GM23248 (cell line): ENCODE data around the gene C2orf42. TPM values are rescaled to one million over a fixed set of nuclear protein-coding genes. Genes with fewer than 3 reads are reported as not detected.
"Not testable (repeated sequence)": the region's sequence is repeated elsewhere in the genome, so short reads cannot be mapped to it uniquely, and the experiment has no call there.

Source experiments
- DNase-seq: peaks from one replicate; pipeline ENCODE4 v3.0.0-alpha.2; 2015
- H2AFZ ChIP-seq: fragments of 200-600 bp; sonication (generic); 2 replicates; pipeline ENCODE4 v1.6.1; 2016; ENCODE audit warnings: antibody characterized with exemption
- H3F3A ChIP-seq: fragments of 200-600 bp; sonication (generic); 2 replicates; pipeline ENCODE4 v1.6.1; 2016; ENCODE audit warnings: mild to moderate bottlenecking, antibody characterized with exemption, mixed run types; ENCODE audit not compliant: insufficient read depth
- H3K27ac ChIP-seq: fragments of 200-600 bp; sonication (generic); 2 replicates; pipeline ENCODE4 v1.5.1; 2016; ENCODE audit warnings: mild to moderate bottlenecking
- H3K27me3 ChIP-seq: fragments of 200-600 bp; sonication (generic); replicated peaks from 2 replicates; pipeline ENCODE4 v1.6.1; 2016; ENCODE audit warnings: mild to moderate bottlenecking; ENCODE audit not compliant: insufficient read depth
- H3K36me3 ChIP-seq: fragments of 200-600 bp; sonication (generic); 2 replicates; pipeline ENCODE4 v1.6.1; 2016; ENCODE audit warnings: low read depth, mild to moderate bottlenecking
- H3K4me1 ChIP-seq: fragments of 200-600 bp; sonication (generic); 2 replicates; pipeline ENCODE4 v1.6.1; 2016; ENCODE audit warnings: mild to moderate bottlenecking; ENCODE audit not compliant: insufficient read depth
- H3K4me2 ChIP-seq: fragments of 200-600 bp; sonication (generic); one replicate; pipeline ENCODE4 v1.6.1; 2016; ENCODE audit warnings: mild to moderate bottlenecking; ENCODE audit not compliant: unreplicated experiment
- H3K4me3 ChIP-seq: fragments of 200-600 bp; sonication (generic); 2 replicates; pipeline ENCODE4 v1.5.1; 2016; ENCODE audit warnings: mild to moderate bottlenecking
- H3K79me2 ChIP-seq: fragments of 200-600 bp; sonication (generic); 2 replicates; pipeline ENCODE4 v1.6.1; 2016; ENCODE audit warnings: mild to moderate bottlenecking; ENCODE audit not compliant: insufficient read depth
- H3K9ac ChIP-seq: fragments of 200-600 bp; sonication (generic); 2 replicates; pipeline ENCODE4 v1.6.1; 2016; ENCODE audit warnings: mild to moderate bottlenecking
- H3K9me2 ChIP-seq: fragments of 200-600 bp; sonication (generic); 2 replicates; pipeline ENCODE4 v1.6.1; 2016; ENCODE audit warnings: mixed run types, mild to moderate bottlenecking, moderate library complexity; ENCODE audit not compliant: insufficient read depth
- H3K9me3 ChIP-seq: fragments of 200-600 bp; sonication (generic); one replicate; pipeline ENCODE4 v1.6.1; 2017; ENCODE audit warnings: low read depth
- H4K20me1 ChIP-seq: fragments of 200-600 bp; sonication (generic); 2 replicates; pipeline ENCODE4 v1.6.0; 2016; ENCODE audit not compliant: insufficient read depth
- EZH2 ChIP-seq: fragments of 200-600 bp; sonication (generic); IDR thresholded peaks from 2 replicates; pipeline ENCODE4 v1.6.1; 2018; ENCODE audit warnings: antibody characterized with exemption, mild to moderate bottlenecking; ENCODE audit not compliant: insufficient read depth, poor library complexity, severe bottlenecking
- EZH2phosphoT487 ChIP-seq: fragments of 200-600 bp; sonication (generic); IDR thresholded peaks from 2 replicates; pipeline ENCODE4 v1.6.1; 2018; ENCODE audit warnings: antibody characterized with exemption, moderate library complexity, mild to moderate bottlenecking, low read depth; ENCODE audit not compliant: insufficient read depth
- WGBS, 2 experiments: methylation state at CpG; one replicate each; pipeline ENCODE4 v1.1.6; 2015 to 2017; ENCODE audit warnings: low lambda C conversion rate in 2 of 2, low coverage in 1 of 2; ENCODE audit errors: missing lambda C conversion rate in 2 of 2; 5-methylcytosine and 5-hydroxymethylcytosine counted together
- in situ Hi-C: fragments of 300-500 bp; cut with MboI; formaldehyde crosslinking; loops from 2 replicates; pipeline ENCODE4 v1.15.0; 2020
- polyA plus RNA-seq: library from polyadenylated mRNA; unstranded; fragments of >200 nt; fragmentation: Nextera tagmentation; extraction: Ambion mirVana; gene quantifications from 2 replicates; pipeline ENCODE4 v1.2.1, GENCODE V29; 2016
- total RNA-seq: library from RNA; depleted of rRNA; stranded (reverse); fragments of >200 nt; shearing (Covaris generic); gene quantifications from 2 replicates; pipeline ENCODE4 v1.2.3, GENCODE V29; 2014

C2orf42 gene
- total and polyA plus RNA-seq, 2 experiments from 2014 or later = 15.7 to 23.2 TPM

DNA sequence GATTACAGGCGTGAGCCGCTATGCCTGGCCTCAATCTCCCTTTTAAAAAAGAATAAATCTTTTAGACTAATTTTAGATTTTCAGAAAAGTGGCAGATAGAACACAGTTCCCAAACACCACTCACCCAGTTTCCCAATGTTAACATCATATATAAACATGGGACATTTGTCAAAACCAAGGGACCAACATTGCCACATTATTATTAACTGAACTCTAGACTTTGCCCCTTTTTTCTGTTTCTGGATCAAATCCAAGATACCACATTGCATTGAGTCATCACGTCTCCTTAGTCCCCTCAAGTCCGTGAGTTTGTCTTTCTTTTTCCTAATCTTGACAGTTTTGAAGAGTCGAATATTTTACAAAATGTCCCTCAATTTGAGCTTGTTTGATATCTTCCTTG lies 2.4 kb downstream of the C2orf42 start:
- no peaks in the 10 kb centered on the region for H3K9me3 ChIP-seq
- no peak overlapping the region for H3K27ac ChIP-seq
- H3F3A ChIP-seq = peaks cover 14% of the 10 kb centered on the region; the same call in 1 of the 2 replicates
- no peak for DNase-seq
- no peaks in the 10 kb centered on the region for H3K27me3 ChIP-seq
- no peak for TF ChIP-seq EZH2
- no peak for TF ChIP-seq EZH2phosphoT487
- H2AFZ ChIP-seq = no peak overlapping the region
- H3K9me2 ChIP-seq = no peaks in the 10 kb centered on the region
- H3K9ac ChIP-seq = no peak overlapping the region
- no peaks in the 10 kb centered on the region for H4K20me1 ChIP-seq
- peaks cover 3% of the 10 kb centered on the region; the same call in 1 of the 2 replicates for H3K4me1 ChIP-seq
- no peak overlapping the region for H3K4me3 ChIP-seq
- 87 to 88% methylated on average over 5 of the region's 5 CpGs for WGBS, 2 experiments
- no peak overlapping the region for H3K4me2 ChIP-seq
- no peaks in the 10 kb centered on the region for H3K36me3 ChIP-seq
- in situ Hi-C loops = no loop called here
- peaks cover 31% of the 10 kb centered on the region for H3K79me2 ChIP-seq

DNA sequence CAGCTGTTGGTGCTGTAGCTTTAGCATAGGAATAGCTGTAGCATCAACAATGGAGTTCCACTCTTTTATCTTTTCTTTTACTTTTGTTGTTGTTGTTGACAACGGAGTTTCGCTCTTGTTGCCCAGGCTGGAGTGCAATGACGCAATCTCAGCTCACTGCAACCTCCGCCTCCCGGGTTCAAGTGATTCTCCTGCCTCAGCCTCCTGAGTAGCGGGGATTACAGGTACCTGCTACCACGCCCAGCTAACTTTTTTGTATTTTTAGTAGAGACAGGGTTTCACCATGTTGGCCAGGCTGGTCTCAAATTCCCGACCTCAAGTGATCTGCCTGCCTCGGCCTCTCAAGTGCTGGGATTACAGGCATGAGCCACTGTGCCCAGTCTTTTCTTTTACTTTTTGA lies 3.6 kb downstream of the C2orf42 start:
- H3K79me2 ChIP-seq = peaks cover 31% of the 10 kb centered on the region
- H3K36me3 ChIP-seq, H3K4me1 ChIP-seq, H4K20me1 ChIP-seq, H3K27me3 ChIP-seq, H3K9me2 ChIP-seq, H3K4me2 ChIP-seq, H3K27ac ChIP-seq, H3K9ac ChIP-seq, H2AFZ ChIP-seq, H3K9me3 ChIP-seq, H3K4me3 ChIP-seq, DNase-seq, in situ Hi-C loops: not testable (repeated sequence)
- peaks cover 14% of the 10 kb centered on the region; the same call in 1 of the 2 replicates for H3F3A ChIP-seq
- 86 to 90% methylated on average over 9 of the region's 9 CpGs for WGBS, 2 experiments

DNA sequence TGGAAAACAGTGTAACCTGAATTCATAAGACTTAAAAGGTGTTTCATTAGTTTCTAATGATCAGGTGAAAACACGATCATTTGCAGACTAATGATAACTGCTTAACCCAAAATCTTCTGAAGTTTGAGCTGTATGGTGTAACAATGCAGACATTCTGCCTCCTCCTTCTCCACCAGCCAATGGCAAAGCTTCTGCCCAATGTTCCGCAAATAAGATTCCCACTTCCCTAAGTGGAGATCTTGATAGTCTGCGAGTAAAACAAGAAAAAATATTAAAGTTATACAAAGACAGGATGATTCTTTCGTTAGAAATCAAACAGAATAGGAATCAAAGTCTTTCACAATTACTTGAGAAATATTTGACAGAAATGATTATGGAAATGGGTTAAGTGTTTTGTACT lies 8.1 kb downstream of the C2orf42 start:
- Histone ChIP-seq H3K9ac (no peak overlapping the region), H3K4me3 (no peak overlapping the region), H3K27ac (no peak overlapping the region), H3K36me3 (peaks cover 9% of the 10 kb centered on the region; the same call in 1 of the 2 replicates), H3F3A (peaks cover 6% of the 10 kb centered on the region), H3K27me3 (no peaks in the 10 kb centered on the region), H3K4me2 (no peak overlapping the region), H3K79me2 (peaks cover 8% of the 10 kb centered on the region), H3K9me3 (no peaks in the 10 kb centered on the region), H3K9me2 (no peaks in the 10 kb centered on the region), H2AFZ (no peak overlapping the region), H3K4me1 (peaks cover 5% of the 10 kb centered on the region), H4K20me1 (no peaks in the 10 kb centered on the region)
- TF ChIP-seq EZH2phosphoT487 (no peak), EZH2 (no peak)
- 79 to 82% methylated on average over 4 of the region's 4 CpGs for WGBS, 2 experiments
- DNase-seq = no peak
- in situ Hi-C loops = no loop called here

DNA sequence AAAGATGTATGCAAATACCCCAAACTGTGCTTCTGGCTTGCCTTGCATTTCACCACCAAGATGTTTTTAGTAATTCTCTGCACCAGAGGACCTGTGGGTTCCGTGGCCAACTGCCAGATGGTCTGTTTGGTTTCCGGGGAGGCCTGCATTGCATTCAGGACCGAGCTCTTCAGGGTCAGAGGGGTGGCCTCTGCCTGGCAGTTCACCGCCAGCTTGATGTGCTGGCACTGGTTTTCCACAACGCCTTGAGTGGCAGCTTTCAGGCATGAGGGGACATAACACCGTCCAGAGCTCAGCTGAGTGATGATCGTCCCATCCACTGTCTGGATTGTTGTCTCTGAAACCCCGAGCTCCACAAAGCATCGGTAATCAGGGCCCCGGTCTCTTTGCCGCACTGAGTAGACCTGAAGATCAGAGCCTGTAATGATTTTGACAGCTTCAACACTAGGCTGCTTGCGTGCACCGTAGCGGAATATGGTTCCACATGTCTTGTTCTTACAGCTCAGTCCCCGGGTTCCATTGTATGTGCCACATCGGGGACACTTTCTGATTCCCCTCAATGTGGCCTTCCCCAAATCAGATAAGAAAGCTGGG lies 9.4 kb downstream of the C2orf42 start:
- H3K9me2 ChIP-seq = no peaks in the 10 kb centered on the region
- 92 to 94% methylated on average over 16 of the region's 16 CpGs for WGBS, 2 experiments
- H3F3A ChIP-seq = peaks cover 6% of the 10 kb centered on the region
- no peak overlapping the region for H3K9ac ChIP-seq
- H3K27me3 ChIP-seq = no peaks in the 10 kb centered on the region
- TF ChIP-seq EZH2phosphoT487 (no peak), EZH2 (no peak)
- H4K20me1 ChIP-seq = no peaks in the 10 kb centered on the region
- no peak overlapping the region for H3K4me3 ChIP-seq
- DNase-seq = no peak
- peaks cover 18% of the 10 kb centered on the region; the same call in 1 of the 2 replicates for H3K36me3 ChIP-seq
- no peak overlapping the region for H3K4me2 ChIP-seq
- no peaks in the 10 kb centered on the region for H3K9me3 ChIP-seq
- in situ Hi-C loops = no loop called here
- H3K79me2 ChIP-seq = no peaks in the 10 kb centered on the region
- H3K27ac ChIP-seq = no peak overlapping the region
- peaks cover 5% of the 10 kb centered on the region for H3K4me1 ChIP-seq
- no peak overlapping the region for H2AFZ ChIP-seq

DNA sequence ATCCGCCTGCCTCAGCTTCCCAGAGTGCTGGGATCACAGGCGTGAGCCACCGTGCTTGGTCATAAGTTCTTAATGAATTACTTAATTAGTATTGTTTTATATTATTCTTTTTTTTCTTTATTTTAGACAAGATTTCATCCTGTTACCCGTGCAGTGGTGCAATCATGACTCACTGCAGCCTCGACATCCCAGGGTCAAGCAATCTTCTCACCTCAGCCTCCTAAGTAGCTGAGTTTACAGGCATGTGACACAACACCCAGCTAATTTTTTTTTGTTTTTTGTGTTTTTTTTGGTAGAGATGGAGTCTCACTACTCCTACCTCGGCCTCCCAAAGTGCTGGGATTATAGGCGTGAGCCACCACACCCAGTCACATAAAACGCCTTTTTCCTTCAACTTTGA lies 17.3 kb downstream of the C2orf42 start:
- no peaks in the 10 kb centered on the region for H4K20me1 ChIP-seq
- in situ Hi-C loops = no loop called here
- no peaks in the 10 kb centered on the region for H3F3A ChIP-seq
- H3K36me3 ChIP-seq = peaks cover 34% of the 10 kb centered on the region
- no peaks in the 10 kb centered on the region for H3K4me1 ChIP-seq
- H3K79me2 ChIP-seq = no peaks in the 10 kb centered on the region
- no peaks in the 10 kb centered on the region for H3K27me3 ChIP-seq
- H2AFZ ChIP-seq = no peak overlapping the region
- WGBS, 2 experiments = 85 to 90% methylated on average over 8 of the region's 8 CpGs
- DNase-seq = peak; percentile 6
- H3K9me2 ChIP-seq = no peaks in the 10 kb centered on the region
- H3K27ac ChIP-seq = no peak overlapping the region
- H3K9me3 ChIP-seq = no peaks in the 10 kb centered on the region
- TF ChIP-seq EZH2 (no peak), EZH2phosphoT487 (no peak)
- no peak overlapping the region for H3K4me2 ChIP-seq
- no peak overlapping the region for H3K4me3 ChIP-seq
- H3K9ac ChIP-seq = no peak overlapping the region

DNA sequence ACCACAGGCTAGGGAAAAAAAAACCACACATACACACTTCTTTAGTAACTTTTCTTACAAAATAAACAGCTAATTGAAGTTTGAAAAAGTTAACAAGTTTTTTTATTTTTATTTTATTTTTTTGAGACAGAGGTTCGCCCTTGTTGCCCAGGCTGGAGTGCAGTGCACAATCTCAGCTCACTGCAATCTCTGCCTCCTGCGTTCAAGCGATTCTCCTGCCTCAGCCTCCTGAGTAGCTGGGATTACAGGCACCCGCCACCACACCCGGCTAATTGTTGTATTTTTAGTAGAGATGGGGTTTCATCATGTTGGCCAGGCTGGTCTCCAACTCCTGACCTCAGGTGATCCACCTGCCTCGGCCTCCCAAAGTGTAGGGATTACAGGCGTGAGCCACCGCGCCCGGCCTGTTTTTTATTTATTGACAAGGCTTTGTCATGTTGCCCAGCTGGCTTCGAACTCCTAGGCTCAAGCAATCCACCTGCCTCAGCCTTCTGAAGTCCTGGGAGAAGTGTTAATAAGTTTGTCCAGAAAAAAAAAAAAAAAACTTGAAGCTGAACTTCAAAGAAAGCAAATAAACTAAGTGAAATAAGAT lies 21.1 kb downstream of the C2orf42 start:
- H3K4me2 ChIP-seq, H3K9ac ChIP-seq, DNase-seq, H3K4me1 ChIP-seq, H3F3A ChIP-seq, H3K9me3 ChIP-seq, H4K20me1 ChIP-seq, H3K79me2 ChIP-seq, H3K9me2 ChIP-seq, H2AFZ ChIP-seq, in situ Hi-C loops, H3K27ac ChIP-seq, H3K27me3 ChIP-seq, H3K4me3 ChIP-seq: not testable (repeated sequence)
- 96 to 100% methylated on average over 11 of the region's 11 CpGs for WGBS, 2 experiments
- H3K36me3 ChIP-seq = peaks cover 22% of the 10 kb centered on the region
